NT2/D1 (cell line): Measurements from ENCODE around the gene MBTPS1.

Source experiments
- YY1 ChIP-seq: IDR thresholded peaks from 2 replicates; pipeline ENCODE4 v1.6.1; 2011; ENCODE audit not compliant: insufficient read length, insufficient read depth
- ZNF274 ChIP-seq: IDR thresholded peaks from 2 replicates; pipeline ENCODE4 v1.6.1; 2011; ENCODE audit warnings: mild to moderate bottlenecking, low read depth, low read length

GRCh38 chr16:84074721-84075120 lies 42.0 kb downstream of the MBTPS1 start:
- TF ChIP-seq YY1: no peak
- no peak for TF ChIP-seq ZNF274
